Endodermal cell (in vitro differentiated cells): ENCODE results near the gene GFPT2. TPM values are rescaled to one million over a fixed set of nuclear protein-coding genes. Genes with fewer than 3 reads are reported as not detected.

ENCODE experiments used
- DNase-seq: peaks from one replicate; pipeline ENCODE4 v3.0.0-alpha.2; 2017
- H3K27ac ChIP-seq: 2 replicates; pipeline ENCODE4 v1.5.1; 2013; ENCODE audit warnings: mild to moderate bottlenecking, low read depth, low read length, moderate library complexity
- H3K27me3 ChIP-seq: 2 replicates; pipeline ENCODE4 v1.6.1; 2013; ENCODE audit warnings: mild to moderate bottlenecking, low read length, moderate library complexity; ENCODE audit not compliant: insufficient read depth, control insufficient read depth, poor library complexity, severe bottlenecking
- H3K36me3 ChIP-seq: 2 replicates; pipeline ENCODE4 v1.7.0; 2013; ENCODE audit warnings: mild to moderate bottlenecking, low read length, moderate library complexity; ENCODE audit not compliant: control insufficient read depth, insufficient read depth
- H3K4me1 ChIP-seq: one replicate; pipeline ENCODE4 v1.7.0; 2013; ENCODE audit warnings: low read length; ENCODE audit not compliant: control insufficient read depth, insufficient read depth
- H3K4me3 ChIP-seq: 2 replicates; pipeline ENCODE4 v1.5.1; 2013; ENCODE audit warnings: mild to moderate bottlenecking, low read length, moderate library complexity
- H3K9ac ChIP-seq: 2 replicates; pipeline ENCODE4 v1.6.1; 2013; ENCODE audit warnings: mild to moderate bottlenecking, low read length, moderate library complexity; ENCODE audit not compliant: poor library complexity, severe bottlenecking; ENCODE audit errors: extremely low read depth
- H3K9me3 ChIP-seq: 2 replicates; pipeline ENCODE4 v1.6.1; 2013; ENCODE audit warnings: mild to moderate bottlenecking, low read length, moderate library complexity; ENCODE audit not compliant: control insufficient read depth
- H3K27ac Mint-ChIP-seq: 2 replicates; pipeline ENCODE4 v1.8.0; 2020; ENCODE audit warnings: mixed read lengths
- H3K27me3 Mint-ChIP-seq: 2 replicates; pipeline ENCODE4 v1.8.0; 2021; ENCODE audit warnings: mild to moderate bottlenecking, mixed read lengths; ENCODE audit not compliant: insufficient read depth
- H3K36me3 Mint-ChIP-seq: 2 replicates; pipeline ENCODE4 v1.8.0; 2020; ENCODE audit warnings: low read depth, mixed read lengths
- H3K4me1 Mint-ChIP-seq: 2 replicates; pipeline ENCODE4 v1.8.0; 2020; ENCODE audit warnings: mixed read lengths
- H3K4me3 Mint-ChIP-seq: 2 replicates; pipeline ENCODE4 v1.8.0; 2020; ENCODE audit warnings: mild to moderate bottlenecking, moderate library complexity, mixed read lengths
- H3K9me3 Mint-ChIP-seq: 2 replicates; pipeline ENCODE4 v1.8.0; 2020; ENCODE audit warnings: mild to moderate bottlenecking, mixed read lengths
- CTCF ChIP-seq: fragments of 200-600 bp; sonication (generic); conservative IDR thresholded peaks from 2 replicates; pipeline ENCODE4 v1.5.0; 2021; ENCODE audit warnings: antibody characterized with exemption, mild to moderate bottlenecking
- WGBS, 2 experiments: methylation state at CpG; one replicate each; pipeline versions ENCODE4 v1.1.5 to v1.1.7; 2013; ENCODE audit warnings: missing lambda C conversion rate in 2 of 2, mixed read lengths in 1 of 2; ENCODE audit not compliant: insufficient coverage in 1 of 2, insufficient read length in 1 of 2; 5-methylcytosine and 5-hydroxymethylcytosine counted together
- total RNA-seq, 2 donors: library from RNA; stranded (reverse); fragmentation: NEBNext Ultra II Directional in 1 of 2; extraction: Animal tissue kit (Norgen Biotek cat#: 25700) in 1 of 2; gene quantifications; 2 replicates in 1 of 2; 3 replicates in 1 of 2; pipeline ENCODE4 v1.2.1, GENCODE V29; 2021

GFPT2 gene
- total RNA-seq, 2 donors from 2014 or later = 19.5 to 37.3 TPM

DNA sequence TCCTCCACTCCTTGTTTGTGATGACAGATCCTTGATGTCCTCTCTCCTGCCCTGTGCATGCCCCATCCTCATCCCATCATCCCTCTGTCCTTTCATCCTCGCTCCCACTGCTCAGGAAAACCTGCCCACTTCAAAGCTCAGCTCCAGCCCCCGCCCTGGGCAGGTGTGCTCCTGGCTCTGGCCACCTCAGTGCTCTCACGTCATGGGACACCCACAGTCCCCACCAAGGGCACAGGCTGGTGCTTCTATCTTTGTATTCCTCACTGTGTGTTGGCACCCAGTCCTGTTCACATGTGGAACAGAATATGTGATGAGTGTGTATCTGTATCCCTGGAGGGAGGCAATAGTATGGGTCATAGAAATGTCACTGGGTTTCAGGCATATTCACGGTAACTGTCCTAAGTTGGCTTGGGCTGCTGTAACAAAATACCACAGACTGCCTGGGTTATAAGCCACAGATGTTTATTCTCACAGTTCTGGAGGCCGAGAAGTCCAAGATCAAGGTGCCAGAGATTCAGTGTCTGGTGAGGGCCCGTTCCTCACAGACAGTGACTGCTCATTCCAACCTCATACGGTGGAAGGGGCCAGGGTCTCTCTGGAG is 13.5 kb downstream of the GFPT2 start:
- TF ChIP-seq CTCF = no peak
- H3K4me1 ChIP-seq = peaks cover 12% of the 10 kb centered on the region
- DNase-seq = no peak
- no peak overlapping the region for H3K4me3 Mint-ChIP-seq
- no peaks in the 10 kb centered on the region for H3K27me3 Mint-ChIP-seq
- H3K27ac ChIP-seq = no peak overlapping the region
- no peaks in the 10 kb centered on the region for H3K27me3 ChIP-seq
- peaks cover 9% of the 10 kb centered on the region for H3K4me1 Mint-ChIP-seq
- H3K9me3 Mint-ChIP-seq = peaks cover 2% of the 10 kb centered on the region
- peaks cover 32% of the 10 kb centered on the region for H3K36me3 ChIP-seq
- peaks cover 16% of the 10 kb centered on the region for H3K36me3 Mint-ChIP-seq
- H3K27ac Mint-ChIP-seq = no peak overlapping the region
- H3K9ac ChIP-seq = no peak overlapping the region
- H3K4me3 ChIP-seq = no peak overlapping the region
- no peaks in the 10 kb centered on the region for H3K9me3 ChIP-seq
- WGBS, 2 experiments = 91 to 95% methylated on average over 3 to 7 of the region's 7 CpGs

DNA sequence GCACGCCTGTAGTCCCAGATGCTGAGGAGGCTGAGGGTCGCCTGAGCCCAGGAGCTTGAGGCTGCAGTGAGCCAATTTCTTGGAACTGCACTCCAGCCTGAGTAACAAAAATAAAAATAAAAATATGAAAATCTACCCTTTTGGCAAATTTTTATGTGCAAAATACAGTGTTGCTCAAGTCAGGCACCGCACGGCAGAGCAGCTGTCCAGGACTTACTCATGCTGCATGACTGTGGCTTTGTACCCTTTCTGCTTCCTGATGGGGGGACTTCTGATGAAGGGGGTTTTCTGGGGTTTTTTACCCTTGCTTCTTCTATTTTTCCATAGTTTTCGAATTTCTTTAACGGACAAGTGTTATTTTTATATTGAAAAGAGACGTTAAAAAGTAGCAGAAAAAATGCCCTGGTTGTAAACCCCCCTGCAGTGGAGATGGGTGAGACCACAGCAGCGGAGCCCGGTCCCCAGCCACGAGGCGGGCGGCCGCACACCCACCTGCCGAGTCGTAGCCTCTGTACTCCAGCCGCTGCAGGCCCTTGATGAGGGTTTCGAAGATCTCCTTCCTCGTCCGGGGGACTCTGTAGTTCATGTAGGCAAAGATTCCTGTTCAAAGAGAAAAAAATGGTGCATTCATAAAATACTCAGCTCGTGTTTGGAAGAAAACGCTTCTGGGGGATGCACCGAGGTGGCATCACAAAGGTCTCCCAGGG is 15.0 kb downstream of the GFPT2 start:
- TF ChIP-seq CTCF = no peak
- Histone ChIP-seq H3K4me3 (no peak overlapping the region), H3K36me3 (peaks cover 46% of the 10 kb centered on the region), H3K4me1 (peaks cover 1% of the 10 kb centered on the region), H3K27me3 (no peaks in the 10 kb centered on the region), H3K9me3 (no peaks in the 10 kb centered on the region), H3K9ac (no peak overlapping the region), H3K27ac (no peak overlapping the region)
- Mint-ChIP-seq H3K27ac (no peak overlapping the region), H3K4me3 (no peak overlapping the region), H3K27me3 (no peaks in the 10 kb centered on the region), H3K36me3 (peaks cover 29% of the 10 kb centered on the region), H3K4me1 (no peaks in the 10 kb centered on the region), H3K9me3 (peaks cover 9% of the 10 kb centered on the region)
- no peak for DNase-seq
- whole genome bisulfite sequencing, 2 experiments = 95 to 97% methylated on average over 18 to 22 of the region's 22 CpGs

DNA sequence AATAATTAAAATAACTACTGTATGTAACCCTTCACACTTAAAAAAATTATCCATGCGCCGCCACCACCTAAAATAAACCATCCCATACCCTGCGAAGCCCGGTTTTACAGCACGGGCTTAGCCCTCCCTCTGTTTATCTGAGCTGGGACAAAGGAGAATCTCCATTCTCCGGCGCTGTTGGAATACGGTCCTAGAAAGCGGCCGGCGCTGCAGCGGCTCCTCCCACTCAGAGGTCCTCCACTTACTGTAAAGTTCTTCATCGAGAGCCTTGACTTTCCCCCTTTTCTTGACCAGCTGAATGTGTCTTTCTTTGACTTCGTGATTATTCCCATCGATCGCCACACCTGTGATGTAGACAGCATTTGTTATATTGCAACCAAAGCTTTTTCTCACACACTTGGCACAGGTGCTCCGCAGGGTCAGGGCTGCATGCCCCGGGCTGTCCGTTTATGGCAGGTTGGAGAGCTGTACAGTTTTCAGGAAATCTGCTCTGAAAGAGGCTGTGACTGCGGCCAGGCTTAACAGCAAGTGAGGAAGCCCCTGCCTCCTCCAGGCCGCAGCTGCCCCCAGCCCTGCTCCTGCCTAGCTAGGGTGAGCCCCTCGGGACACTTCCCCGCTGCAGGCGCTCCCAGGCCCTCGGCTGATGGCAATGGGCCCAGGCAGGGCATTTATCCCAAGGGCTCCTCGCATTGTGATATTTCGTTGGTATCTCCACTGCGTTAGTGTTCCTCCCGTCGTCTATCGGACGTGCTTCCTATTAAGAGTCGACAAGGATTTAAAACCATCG is 16.7 kb downstream of the GFPT2 start:
- peaks cover 4% of the 10 kb centered on the region for H3K4me1 ChIP-seq
- no peak for TF ChIP-seq CTCF
- Mint-ChIP-seq H3K4me1 (peaks cover 3% of the 10 kb centered on the region), H3K27ac (no peak overlapping the region), H3K27me3 (no peaks in the 10 kb centered on the region), H3K4me3 (no peak overlapping the region), H3K9me3 (peaks cover 24% of the 10 kb centered on the region), H3K36me3 (peaks cover 39% of the 10 kb centered on the region)
- WGBS, 2 experiments = 95% methylated on average over 30 to 34 of the region's 34 CpGs
- no peak overlapping the region for H3K4me3 ChIP-seq
- no peak overlapping the region for H3K9ac ChIP-seq
- no peaks in the 10 kb centered on the region for H3K27me3 ChIP-seq
- no peak for DNase-seq
- peaks cover 46% of the 10 kb centered on the region for H3K36me3 ChIP-seq
- no peaks in the 10 kb centered on the region for H3K9me3 ChIP-seq
- no peak overlapping the region for H3K27ac ChIP-seq
